ENCODE measurements around the gene TUBB2A.

- TF ChIP-seq, protein P1, sequence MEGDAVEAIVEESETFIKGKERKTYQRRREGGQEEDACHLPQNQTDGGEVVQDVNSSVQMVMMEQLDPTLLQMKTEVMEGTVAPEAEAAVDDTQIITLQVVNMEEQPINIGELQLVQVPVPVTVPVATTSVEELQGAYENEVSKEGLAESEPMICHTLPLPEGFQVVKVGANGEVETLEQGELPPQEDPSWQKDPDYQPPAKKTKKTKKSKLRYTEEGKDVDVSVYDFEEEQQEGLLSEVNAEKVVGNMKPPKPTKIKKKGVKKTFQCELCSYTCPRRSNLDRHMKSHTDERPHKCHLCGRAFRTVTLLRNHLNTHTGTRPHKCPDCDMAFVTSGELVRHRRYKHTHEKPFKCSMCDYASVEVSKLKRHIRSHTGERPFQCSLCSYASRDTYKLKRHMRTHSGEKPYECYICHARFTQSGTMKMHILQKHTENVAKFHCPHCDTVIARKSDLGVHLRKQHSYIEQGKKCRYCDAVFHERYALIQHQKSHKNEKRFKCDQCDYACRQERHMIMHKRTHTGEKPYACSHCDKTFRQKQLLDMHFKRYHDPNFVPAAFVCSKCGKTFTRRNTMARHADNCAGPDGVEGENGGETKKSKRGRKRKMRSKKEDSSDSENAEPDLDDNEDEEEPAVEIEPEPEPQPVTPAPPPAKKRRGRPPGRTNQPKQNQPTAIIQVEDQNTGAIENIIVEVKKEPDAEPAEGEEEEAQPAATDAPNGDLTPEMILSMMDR (conservative IDR thresholded peaks at IDR 0.05; ENCODE audit: low read length): no peak
- no peak for TF ChIP-seq EZH2phosphoT487 (IDR thresholded peaks at IDR 0.05; ENCODE audit: borderline replicate concordance, low read depth, low read length)
Measured at GRCh38 chr6:3190056-3190455, 32.7 kb upstream of the TUBB2A start.

All from OCI-LY7 (cell line).